Activated naive CD4-positive, alpha-beta T cell treated with anti-CD3 and anti-CD28 coated beads for 36 hours (primary cell): ENCODE data around the gene TRMT44. TPM values are rescaled to one million over a fixed set of nuclear protein-coding genes. Genes with fewer than 3 reads are reported as not detected.

Experiments used
- CTCF ChIA-PET: fragments of 350-600 bp; sonication (Branson Sonifier 250); formaldehyde crosslinking; loops from one replicate; lab custom pipeline; 2021; ENCODE audit warnings: antibody characterized with exemption; lab: Charles Lee
- DNase-seq: peaks from one replicate; pipeline ENCODE4 v3.0.0-alpha.2; 2020
- H3K27ac Mint-ChIP-seq: one replicate; pipeline ENCODE4 v1.8.0; 2021; ENCODE audit warnings: mild to moderate bottlenecking, mixed read lengths
- H3K27me3 Mint-ChIP-seq: one replicate; pipeline ENCODE4 v1.8.0; 2021; ENCODE audit warnings: low read depth, mixed read lengths
- H3K36me3 Mint-ChIP-seq: one replicate; pipeline ENCODE4 v1.8.0; 2021; ENCODE audit warnings: low read depth, mixed read lengths
- H3K4me1 Mint-ChIP-seq: one replicate; pipeline ENCODE4 v1.8.0; 2021; ENCODE audit warnings: low read depth, mixed read lengths
- H3K4me3 Mint-ChIP-seq: one replicate; pipeline ENCODE4 v1.8.0; 2021; ENCODE audit warnings: mild to moderate bottlenecking, moderate library complexity, mixed read lengths
- H3K9me3 Mint-ChIP-seq: one replicate; pipeline ENCODE4 v1.8.0; 2021; ENCODE audit warnings: mixed read lengths
- intact Hi-C: fragments of 100-400 bp; cut with micrococcal nuclease; formaldehyde crosslinking; loops from one replicate; pipeline ENCODE4 v1.15.1; 2023
- total RNA-seq, 2 experiments: library from RNA; stranded (reverse); gene quantifications; one replicate each; pipeline ENCODE4 v1.2.3, GENCODE V29; 2021

Gene TRMT44
- total RNA-seq, 2 experiments from 2014 or later, result 13.1 to 14.5 TPM

DNA sequence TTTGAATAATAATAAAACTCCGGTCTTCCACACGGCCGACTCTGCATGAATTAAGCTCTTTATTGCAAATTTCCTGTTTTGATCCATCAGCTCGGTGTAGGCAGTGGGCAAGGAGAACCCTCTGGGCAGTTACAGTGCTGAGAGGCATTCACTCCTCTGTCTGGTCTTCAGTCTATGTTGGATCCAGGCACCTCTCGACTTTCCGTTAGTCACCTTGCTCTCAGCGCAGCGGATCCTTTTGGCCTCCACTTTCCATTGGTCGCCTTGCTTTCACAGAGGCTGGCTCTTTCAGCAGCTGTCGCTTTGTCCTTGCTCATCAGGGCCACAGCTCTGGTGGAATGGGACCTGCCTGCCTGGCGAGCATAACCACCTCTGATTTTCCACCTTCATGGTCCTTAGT, 52.9 kb downstream of the TRMT44 start:
- peaks cover 6% of the 10 kb centered on the region for H3K9me3 Mint-ChIP-seq
- intact Hi-C loops, result no loop called here
- H3K27me3 Mint-ChIP-seq, result no peaks in the 10 kb centered on the region

GRCh38 chr4:8494218-8494617, 53.6 kb downstream of the TRMT44 start:
- no peak overlapping the region for H3K27ac Mint-ChIP-seq
- H3K27me3 Mint-ChIP-seq, result no peaks in the 10 kb centered on the region
- H3K4me3 Mint-ChIP-seq, result no peak overlapping the region
- H3K36me3 Mint-ChIP-seq, result peaks cover 8% of the 10 kb centered on the region
- H3K4me1 Mint-ChIP-seq, result no peaks in the 10 kb centered on the region
- CTCF ChIA-PET, result interaction anchor here (0.6 kb wide), 1 partner anchor 20 kb away, joined by 3 read pairs; no protein-coding TSS in a partner anchor
- H3K9me3 Mint-ChIP-seq, result peaks cover 6% of the 10 kb centered on the region
- intact Hi-C loops, result no loop called here
- DNase-seq, result no peak

More for the DNA sequence above, 52.9 kb downstream of the TRMT44 start:
- CTCF ChIA-PET, result no interaction called here
- Mint-ChIP-seq H3K27ac (no peak overlapping the region), H3K36me3 (peaks cover 10% of the 10 kb centered on the region), H3K4me3 (no peak overlapping the region), H3K4me1 (no peaks in the 10 kb centered on the region)
- no peak for DNase-seq

DNA sequence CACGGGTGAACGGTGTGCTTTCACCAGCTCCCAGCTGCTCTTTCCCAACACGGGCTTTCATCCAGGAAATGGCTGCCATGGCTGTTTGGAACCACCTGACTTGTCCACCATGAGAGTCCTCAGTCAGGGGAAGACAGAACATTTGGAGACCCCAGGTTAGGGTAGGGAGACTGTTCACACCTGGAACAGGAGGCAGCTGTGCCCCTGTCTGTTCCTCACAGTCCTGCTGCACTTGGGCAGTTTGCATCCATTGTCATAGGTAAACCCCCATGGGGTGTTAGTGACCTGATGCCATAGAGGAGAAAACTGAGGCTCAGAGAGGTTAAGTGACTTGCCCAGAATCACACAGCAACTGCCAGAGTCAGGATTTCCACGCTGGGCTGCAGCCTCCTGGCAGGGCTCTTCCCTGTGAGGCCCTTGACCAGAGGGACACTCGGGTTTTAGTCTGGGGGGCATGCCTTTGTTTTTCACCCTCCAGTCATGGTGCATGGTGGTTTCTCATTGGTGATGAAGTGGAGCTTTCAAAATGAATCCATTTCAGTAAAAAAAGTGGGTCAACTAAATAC, 54.5 kb downstream of the TRMT44 start:
- Mint-ChIP-seq H3K4me1 (no peaks in the 10 kb centered on the region), H3K36me3 (peaks cover 8% of the 10 kb centered on the region), H3K27me3 (no peaks in the 10 kb centered on the region), H3K4me3 (no peak overlapping the region), H3K27ac (no peak overlapping the region), H3K9me3 (peaks cover 6% of the 10 kb centered on the region)
- intact Hi-C loops, result no loop called here
- CTCF ChIA-PET, result no interaction called here
- DNase-seq, result no peak

GRCh38 chr4:8495803-8496202, 55.2 kb downstream of the TRMT44 start:
- H3K4me3 Mint-ChIP-seq, result no peak overlapping the region
- H3K27ac Mint-ChIP-seq, result no peak overlapping the region
- H3K4me1 Mint-ChIP-seq, result no peaks in the 10 kb centered on the region
- H3K27me3 Mint-ChIP-seq, result no peaks in the 10 kb centered on the region
- peaks cover 6% of the 10 kb centered on the region for H3K9me3 Mint-ChIP-seq
- H3K36me3 Mint-ChIP-seq, result peaks cover 5% of the 10 kb centered on the region
- intact Hi-C loops, result no loop called here
- CTCF ChIA-PET, result no interaction called here
- no peak for DNase-seq

GRCh38 chr4:8497762-8498161, 57.2 kb downstream of the TRMT44 start:
- no peak for DNase-seq
- Mint-ChIP-seq H3K36me3 (peaks cover 5% of the 10 kb centered on the region), H3K27me3 (no peaks in the 10 kb centered on the region), H3K9me3 (peaks cover 6% of the 10 kb centered on the region), H3K27ac (no peak overlapping the region), H3K4me3 (no peak overlapping the region), H3K4me1 (no peaks in the 10 kb centered on the region)
- CTCF ChIA-PET, result interaction anchor here (0.7 kb wide), 1 partner anchor 353 kb away, joined by 4 read pairs; no protein-coding TSS in a partner anchor
- intact Hi-C loops, result no loop called here

DNA sequence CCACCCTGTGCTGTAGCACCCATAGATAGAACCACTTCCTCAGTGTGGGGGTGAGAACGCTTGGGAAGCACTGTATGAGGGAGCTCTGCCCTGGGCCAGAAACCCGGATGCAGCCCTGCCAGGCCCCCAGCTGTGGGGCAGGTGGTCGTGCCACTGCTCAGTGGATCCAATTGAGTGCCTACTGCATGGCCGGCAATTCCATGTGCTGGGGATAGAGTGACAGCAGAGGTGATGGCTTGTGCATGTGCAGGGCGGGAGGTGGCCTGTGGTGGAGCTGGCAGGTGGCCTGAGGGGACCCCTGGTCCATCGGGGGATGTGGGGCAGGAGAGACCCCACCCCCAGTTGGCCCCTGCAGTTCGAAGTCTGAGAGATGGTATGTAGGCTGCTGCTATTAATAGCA, 60.4 kb downstream of the TRMT44 start:
- Mint-ChIP-seq H3K27ac (no peak overlapping the region), H3K27me3 (no peaks in the 10 kb centered on the region), H3K9me3 (peaks cover 6% of the 10 kb centered on the region), H3K4me1 (no peaks in the 10 kb centered on the region), H3K36me3 (peaks cover 3% of the 10 kb centered on the region), H3K4me3 (no peak overlapping the region)
- CTCF ChIA-PET, result no interaction called here
- intact Hi-C loops, result no loop called here
- DNase-seq, result no peak

DNA sequence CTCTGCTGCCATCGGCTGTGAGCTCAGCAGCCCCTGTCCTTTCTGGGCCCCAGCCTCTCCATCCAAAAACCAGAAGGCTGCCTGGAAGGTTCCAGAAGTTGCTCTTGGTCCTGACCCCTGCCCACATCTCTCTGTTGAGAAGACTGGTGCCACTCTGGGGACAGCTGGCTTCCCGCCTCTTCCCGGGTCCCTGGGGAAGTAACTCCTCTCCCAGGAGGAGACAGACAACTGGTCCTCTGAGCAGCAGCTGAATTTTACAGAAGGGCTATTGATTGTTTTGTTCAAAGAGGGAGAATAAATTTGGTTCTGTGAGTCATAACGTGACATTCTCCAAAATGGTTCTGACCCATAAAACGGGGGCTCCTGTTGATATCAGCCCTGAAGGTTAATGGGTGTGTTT, 61.2 kb downstream of the TRMT44 start:
- CTCF ChIA-PET, result no interaction called here
- Mint-ChIP-seq H3K4me1 (no peaks in the 10 kb centered on the region), H3K4me3 (no peak overlapping the region), H3K27me3 (no peaks in the 10 kb centered on the region), H3K27ac (no peak overlapping the region), H3K36me3 (no peaks in the 10 kb centered on the region), H3K9me3 (peaks cover 6% of the 10 kb centered on the region)
- DNase-seq, result no peak
- intact Hi-C loops, result no loop called here

GRCh38 chr4:8502371-8502770, 61.8 kb downstream of the TRMT44 start:
- DNase-seq, result no peak
- Mint-ChIP-seq H3K27me3 (no peaks in the 10 kb centered on the region), H3K4me3 (no peak overlapping the region), H3K9me3 (peaks cover 4% of the 10 kb centered on the region), H3K27ac (no peak overlapping the region), H3K4me1 (no peaks in the 10 kb centered on the region), H3K36me3 (no peaks in the 10 kb centered on the region)
- CTCF ChIA-PET, result no interaction called here
- intact Hi-C loops, result no loop called here

- no peak overlapping the region for H3K27ac Mint-ChIP-seq
Measured at GRCh38 chr4:8502836-8503585, 62.4 kb downstream of the TRMT44 start.

DNA sequence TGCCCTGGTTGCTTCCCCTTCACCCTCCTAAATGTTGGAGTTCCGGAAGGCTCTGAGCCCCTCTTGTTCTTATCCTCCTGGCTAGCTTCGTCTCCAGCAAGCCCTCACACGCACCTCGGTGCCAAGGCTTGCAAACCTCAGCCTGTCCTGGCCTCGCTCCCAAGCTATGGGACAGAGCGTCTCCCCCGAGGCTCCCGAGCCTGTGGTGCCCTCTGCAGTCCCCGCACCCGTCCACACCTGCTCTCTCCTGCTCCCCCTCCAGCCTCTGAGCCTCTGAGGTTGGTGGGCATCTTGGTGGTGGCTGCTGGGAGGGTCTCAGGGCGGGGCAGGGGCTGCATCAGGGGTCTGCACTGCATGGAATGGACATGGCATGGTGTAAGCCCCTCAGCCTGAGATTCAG, 63.2 kb downstream of the TRMT44 start:
- Mint-ChIP-seq H3K36me3 (no peaks in the 10 kb centered on the region), H3K27me3 (no peaks in the 10 kb centered on the region), H3K4me3 (no peak overlapping the region), H3K4me1 (no peaks in the 10 kb centered on the region), H3K27ac (no peak overlapping the region), H3K9me3 (no peaks in the 10 kb centered on the region)
- CTCF ChIA-PET, result no interaction called here
- no peak for DNase-seq
- intact Hi-C loops, result no loop called here

More at GRCh38 chr4:8502836-8503585, 62.4 kb downstream of the TRMT44 start:
- intact Hi-C loops, result no loop called here
- H3K27me3 Mint-ChIP-seq, result no peaks in the 10 kb centered on the region
- DNase-seq, result no peak
- no peak overlapping the region for H3K4me3 Mint-ChIP-seq
- no peaks in the 10 kb centered on the region for H3K9me3 Mint-ChIP-seq
- CTCF ChIA-PET, result interaction anchor here (0.5 kb wide), 1 partner anchor 39 kb away, joined by 3 read pairs; no protein-coding TSS in a partner anchor
- no peaks in the 10 kb centered on the region for H3K4me1 Mint-ChIP-seq
- H3K36me3 Mint-ChIP-seq, result no peaks in the 10 kb centered on the region

DNA sequence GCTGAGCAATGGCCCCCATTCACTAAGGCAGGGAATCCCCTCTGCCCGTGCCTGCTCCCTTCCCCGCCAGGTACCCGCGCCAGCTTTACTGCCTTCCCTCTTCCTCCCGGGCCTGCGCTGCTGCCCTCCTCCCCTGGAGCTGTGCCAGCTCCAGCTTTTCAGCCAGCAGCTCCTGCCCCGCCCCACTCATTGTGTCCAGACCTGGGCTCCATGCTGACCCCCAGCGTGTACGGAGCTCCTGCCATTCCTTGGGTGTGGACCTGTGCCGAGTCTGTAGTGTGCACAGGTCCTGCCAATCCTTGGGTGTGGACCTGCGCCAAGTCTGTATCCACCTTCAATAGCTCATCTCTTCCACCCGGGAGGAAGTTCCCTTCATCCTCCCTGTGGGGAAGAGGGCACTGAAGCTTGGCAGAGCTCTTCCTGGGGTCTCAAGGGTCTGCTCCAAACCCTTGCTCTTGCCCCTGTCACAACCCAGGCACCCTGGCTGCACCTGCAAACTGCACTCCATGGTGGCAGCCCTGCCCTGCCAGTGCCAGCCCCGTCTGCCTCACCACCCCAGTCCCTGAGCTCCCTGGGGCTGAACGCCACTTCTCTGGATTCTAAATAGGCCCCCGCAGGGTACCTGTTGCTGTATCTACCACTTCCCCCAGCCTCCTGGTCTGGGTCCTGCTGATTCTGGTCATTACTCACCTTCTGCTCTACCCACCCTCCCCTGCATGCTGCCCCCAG, 63.9 kb downstream of the TRMT44 start:
- no peak for DNase-seq
- Mint-ChIP-seq H3K4me3 (no peak overlapping the region), H3K27ac (no peak overlapping the region), H3K4me1 (no peaks in the 10 kb centered on the region), H3K36me3 (no peaks in the 10 kb centered on the region), H3K9me3 (no peaks in the 10 kb centered on the region), H3K27me3 (no peaks in the 10 kb centered on the region)
- CTCF ChIA-PET, result no interaction called here
- intact Hi-C loops, result no loop called here

GRCh38 chr4:8505229-8505628, 64.7 kb downstream of the TRMT44 start:
- no peak overlapping the region for H3K4me3 Mint-ChIP-seq

More at GRCh38 chr4:8505229-8505628, 64.7 kb downstream of the TRMT44 start:
- no peak for DNase-seq
- no peaks in the 10 kb centered on the region for H3K36me3 Mint-ChIP-seq
- H3K4me1 Mint-ChIP-seq, result no peaks in the 10 kb centered on the region
- H3K9me3 Mint-ChIP-seq, result no peaks in the 10 kb centered on the region
- no peaks in the 10 kb centered on the region for H3K27me3 Mint-ChIP-seq
- CTCF ChIA-PET, result no interaction called here
- intact Hi-C loops, result no loop called here
- H3K27ac Mint-ChIP-seq, result no peak overlapping the region
